GM12875 (cell line): ENCODE measurements around the gene NDUFA3.

Source experiments
- H3K4me3 ChIP-seq: one replicate; pipeline ENCODE4 v1.5.1; 2011; ENCODE audit warnings: low read depth, low read length, control low read depth
- TF ChIP-seq, protein P1 (sequence below): IDR thresholded peaks from 2 replicates; pipeline ENCODE4 v1.5.1; 2011; ENCODE audit warnings: low read depth, mild to moderate bottlenecking, control low read depth, inconsistent platforms, low read length, moderate library complexity, borderline replicate concordance; ENCODE audit not compliant: insufficient read depth

The NDUFA3 gene

GRCh38 chr19:54102421-54103169 lies at the start of gene NDUFA3:
Gene NDUFA3, plus strand, starts transcription at chr19:54102855. Its CDS starts 24 bp downstream, at chr19:54102879.
- TF ChIP-seq, protein P1, sequence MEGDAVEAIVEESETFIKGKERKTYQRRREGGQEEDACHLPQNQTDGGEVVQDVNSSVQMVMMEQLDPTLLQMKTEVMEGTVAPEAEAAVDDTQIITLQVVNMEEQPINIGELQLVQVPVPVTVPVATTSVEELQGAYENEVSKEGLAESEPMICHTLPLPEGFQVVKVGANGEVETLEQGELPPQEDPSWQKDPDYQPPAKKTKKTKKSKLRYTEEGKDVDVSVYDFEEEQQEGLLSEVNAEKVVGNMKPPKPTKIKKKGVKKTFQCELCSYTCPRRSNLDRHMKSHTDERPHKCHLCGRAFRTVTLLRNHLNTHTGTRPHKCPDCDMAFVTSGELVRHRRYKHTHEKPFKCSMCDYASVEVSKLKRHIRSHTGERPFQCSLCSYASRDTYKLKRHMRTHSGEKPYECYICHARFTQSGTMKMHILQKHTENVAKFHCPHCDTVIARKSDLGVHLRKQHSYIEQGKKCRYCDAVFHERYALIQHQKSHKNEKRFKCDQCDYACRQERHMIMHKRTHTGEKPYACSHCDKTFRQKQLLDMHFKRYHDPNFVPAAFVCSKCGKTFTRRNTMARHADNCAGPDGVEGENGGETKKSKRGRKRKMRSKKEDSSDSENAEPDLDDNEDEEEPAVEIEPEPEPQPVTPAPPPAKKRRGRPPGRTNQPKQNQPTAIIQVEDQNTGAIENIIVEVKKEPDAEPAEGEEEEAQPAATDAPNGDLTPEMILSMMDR, result no peak
- peak within 1 kb of the TSS; percentile 95 for H3K4me3 ChIP-seq

DNA sequence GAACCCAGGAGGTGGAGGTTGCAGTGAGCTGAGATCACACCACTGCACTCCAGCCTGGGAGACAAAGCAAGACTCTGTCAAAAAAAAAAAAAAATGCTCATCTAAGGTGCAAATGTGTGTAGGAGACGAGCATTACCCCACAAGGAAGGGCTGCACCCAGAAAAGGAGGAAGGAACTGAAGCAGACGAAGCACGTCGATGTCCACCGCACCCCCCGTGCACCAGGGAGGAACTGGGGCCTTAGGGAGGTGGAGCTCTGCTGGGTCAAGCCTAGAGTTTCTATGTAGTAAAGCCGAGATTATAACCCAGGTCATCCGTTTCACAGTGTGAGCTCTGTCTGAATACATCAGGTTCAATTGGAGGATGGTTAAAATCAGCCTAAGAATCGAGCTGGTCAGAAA lies 40.0 kb upstream of the NDUFA3 start:
- no peak overlapping the region for H3K4me3 ChIP-seq
- TF ChIP-seq, protein P1, result no peak

DNA sequence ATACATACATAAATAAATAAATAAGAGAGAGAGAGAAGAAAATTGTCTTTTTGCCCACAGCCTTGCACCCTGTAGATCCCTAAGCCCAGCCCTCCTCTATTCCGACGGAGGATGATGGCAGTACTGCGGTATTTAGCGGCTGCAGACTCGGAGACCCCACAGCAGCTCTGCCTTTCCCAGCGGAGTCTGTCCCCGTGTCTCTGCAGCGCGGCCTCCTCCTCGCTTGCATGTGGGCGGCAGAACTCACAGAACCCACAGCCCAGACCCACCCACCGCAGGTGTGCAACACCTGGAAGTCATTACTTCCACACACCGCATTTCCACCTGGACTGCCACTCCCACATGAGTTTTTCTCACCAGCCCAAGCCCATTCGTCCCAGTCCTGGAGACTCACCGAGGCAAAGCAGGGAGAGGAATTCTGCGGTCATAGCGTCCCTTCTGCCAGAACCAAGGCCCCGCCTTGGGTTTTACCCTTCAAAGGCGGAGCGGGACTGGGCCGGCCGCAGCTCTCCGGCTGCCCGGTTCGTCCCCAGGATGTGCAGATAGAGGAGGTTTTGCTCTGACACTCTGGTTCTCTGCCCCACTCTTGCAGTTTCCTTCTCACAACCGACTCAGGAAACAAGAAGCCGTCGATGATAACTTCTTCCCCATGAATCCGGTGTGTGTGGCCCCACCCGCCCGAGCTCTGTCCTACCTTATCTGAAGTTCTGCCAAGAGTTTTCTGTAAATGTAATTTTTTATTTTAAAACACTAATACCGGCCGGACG lies 39.1 kb upstream of the NDUFA3 start, which contains the start of gene VSTM1:
Gene VSTM1 (minus strand): TSS at position 548 of the 767 bp plus-strand sequence. CDS start 120 bp downstream, at position 428.
- TF ChIP-seq, protein P1, result no peak

DNA sequence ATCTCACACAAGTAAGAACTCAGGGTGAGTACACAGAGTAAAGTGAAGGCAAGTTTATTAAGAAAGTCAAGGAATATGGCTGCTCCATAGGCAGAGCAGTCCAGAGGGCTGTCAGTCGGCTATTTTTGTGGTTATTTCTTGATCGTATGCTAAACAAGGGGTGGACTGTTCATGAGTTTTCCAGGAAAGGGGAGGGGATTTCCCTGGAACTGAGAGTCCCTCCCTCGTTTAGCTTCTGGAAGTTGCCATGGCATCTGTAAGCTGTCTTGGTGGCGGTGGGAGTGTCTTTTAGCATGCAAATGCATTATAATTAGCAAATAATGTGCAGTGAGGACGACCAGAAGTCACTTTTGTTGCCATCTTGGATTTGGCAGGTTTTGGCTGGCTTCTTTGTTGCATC lies 33.2 kb upstream of the NDUFA3 start:
- TF ChIP-seq, protein P1, result no peak
- no peak overlapping the region for H3K4me3 ChIP-seq

More for the DNA sequence above, 39.1 kb upstream of the NDUFA3 start, which contains the start of gene VSTM1:
- no peak within 1 kb of the TSS for H3K4me3 ChIP-seq

DNA sequence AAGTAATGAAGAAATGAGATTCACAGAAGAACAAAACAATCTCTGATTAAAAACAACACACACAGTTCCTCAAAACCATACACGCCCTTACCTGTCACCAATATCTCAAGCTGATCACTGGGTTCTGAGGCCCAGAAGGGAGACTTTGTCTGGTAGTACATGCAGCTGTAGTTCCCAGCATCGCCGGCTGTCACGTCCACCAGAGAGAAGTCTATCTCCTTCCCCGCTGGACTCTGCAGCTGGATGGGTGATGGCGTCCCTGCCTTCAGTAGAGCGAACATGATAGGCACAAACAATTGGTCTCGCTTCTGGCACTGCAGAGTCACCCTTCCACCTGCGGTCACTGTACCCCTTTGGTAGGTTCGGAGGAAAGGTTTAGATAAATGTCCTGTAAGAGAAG lies 28.8 kb upstream of the NDUFA3 start:
- TF ChIP-seq, protein P1, result no peak
- no peak overlapping the region for H3K4me3 ChIP-seq

GRCh38 chr19:54074851-54075250 lies 27.8 kb upstream of the NDUFA3 start:
- H3K4me3 ChIP-seq, result no peak overlapping the region
- TF ChIP-seq, protein P1, result no peak
